AG04449 (cell line): ENCODE data around the gene KIF26B.
A peak's percentile ranks its signal among the peaks of the same experiment; 100 is the strongest.

ENCODE experiments used
- CTCF ChIA-PET: fragments of 350-600 bp; formaldehyde crosslinking; extraction: SDS; loops from one replicate; lab custom pipeline; 2021; ENCODE audit warnings: antibody characterized with exemption; lab: Yijun Ruan, JAX
- POLR2A ChIA-PET: fragments of 400-600, 350-600 bp; formaldehyde crosslinking; extraction: SDS; loops from one replicate; lab custom pipeline; 2020; ENCODE audit warnings: antibody characterized with exemption, inconsistent platforms; lab: Yijun Ruan, JAX
- DNase-seq: peaks from one replicate; pipeline ENCODE4 v3.0.0-alpha.2; 2010; ENCODE audit warnings: low read depth, low spot score
- H3K4me3 ChIP-seq: 2 replicates; pipeline ENCODE4 v1.5.1; 2011; ENCODE audit warnings: low read depth, mild to moderate bottlenecking, control low read depth, low read length
- CTCF ChIP-seq: IDR thresholded peaks from one replicate; pipeline ENCODE4 v1.5.1; 2011; ENCODE audit warnings: mild to moderate bottlenecking, moderate library complexity, low read length, control low read depth, inconsistent platforms; ENCODE audit not compliant: insufficient read depth; ENCODE audit errors: missing control alignments

KIF26B gene

GRCh38 chr1:245605480-245606156, 450.8 kb downstream of the KIF26B start:
- CTCF ChIA-PET, result no interaction called here
- no peak overlapping the region for H3K4me3 ChIP-seq
- no peak for TF ChIP-seq CTCF
- POLR2A ChIA-PET, result no interaction called here
- DNase-seq, result peak; percentile 29

- TF ChIP-seq CTCF, result no peak
- ChIA-PET POLR2A (no interaction called here), CTCF (no interaction called here)
- no peak overlapping the region for H3K4me3 ChIP-seq
- DNase-seq, result no peak
Observed at GRCh38 chr1:245606157-245606725, 451.5 kb downstream of the KIF26B start.

- DNase-seq, result no peak
- ChIA-PET CTCF (no interaction called here), POLR2A (no interaction called here)
- TF ChIP-seq CTCF, result no peak
- H3K4me3 ChIP-seq, result no peak overlapping the region
Observed at GRCh38 chr1:245608271-245608670, 453.5 kb downstream of the KIF26B start.

GRCh38 chr1:245609354-245610150, 454.8 kb downstream of the KIF26B start:
- DNase-seq, result no peak
- POLR2A ChIA-PET, result no interaction called here
- no peak for TF ChIP-seq CTCF
- no peak overlapping the region for H3K4me3 ChIP-seq
- CTCF ChIA-PET, result interaction anchor here (0.8 kb wide), 1 partner anchor 11 kb away, joined by 3 read pairs; no protein-coding TSS in a partner anchor

- CTCF ChIA-PET, result no interaction called here
- no peak for TF ChIP-seq CTCF
- no peak for DNase-seq
- POLR2A ChIA-PET, result no interaction called here
- no peak overlapping the region for H3K4me3 ChIP-seq
Observed at GRCh38 chr1:245611251-245611650, 456.5 kb downstream of the KIF26B start.

- no peak for DNase-seq
- CTCF ChIA-PET, result no interaction called here
- POLR2A ChIA-PET, result no interaction called here
- TF ChIP-seq CTCF, result no peak
- H3K4me3 ChIP-seq, result no peak overlapping the region
Observed at GRCh38 chr1:245614476-245614875, 459.7 kb downstream of the KIF26B start.
